ENCODE measurements around the gene TMEM263. TPM values are rescaled to one million over a fixed set of nuclear protein-coding genes. Genes with fewer than 3 reads are reported as not detected.

The TMEM263 gene
- polyA plus RNA-seq, 3 donors = 0.56 to 2.0 (median 1.7) TPM

DNA sequence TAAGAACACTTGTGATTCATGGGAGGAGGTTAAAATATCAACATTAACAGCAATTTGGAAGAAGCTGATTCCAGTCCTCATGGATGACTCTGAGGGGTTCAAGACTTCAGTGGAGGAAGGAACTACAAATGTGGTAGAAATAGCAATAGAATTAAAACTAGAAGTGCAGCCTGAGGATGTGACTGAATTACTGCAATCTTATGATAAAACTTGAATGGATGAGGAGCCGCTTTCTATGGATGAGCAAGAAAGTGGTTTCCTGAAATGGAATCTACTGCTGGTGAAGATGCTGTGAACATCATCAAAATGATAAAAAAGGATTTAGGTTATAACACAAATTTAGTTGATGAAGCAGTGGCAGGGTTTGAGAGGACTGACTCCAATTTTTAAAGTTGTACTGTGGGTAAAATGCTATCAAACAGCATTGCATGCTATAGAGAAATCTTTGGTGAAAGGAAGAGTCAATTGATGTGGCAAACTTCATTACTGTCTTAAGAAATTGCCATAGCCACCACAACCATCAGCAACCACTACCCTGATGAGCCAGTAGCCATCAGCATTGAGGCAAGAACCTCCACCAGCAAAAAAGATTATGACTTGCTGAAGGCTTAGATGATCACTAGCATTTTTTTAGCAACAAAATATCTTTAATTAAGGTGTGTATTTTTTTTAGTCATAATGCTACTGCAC, 57.2 kb downstream of the TMEM263 start:
- Histone ChIP-seq H3K4me1 (ENCODE audit: control insufficient read depth in 1 of 2, insufficient read depth in 2 of 2, low read length in 2 of 2) (no peaks in the 10 kb centered on the region), H3K79me2 (ENCODE audit: insufficient read depth, low read length) (no peaks in the 10 kb centered on the region), H3K4me3 (replicated peaks in 1 of 3; ENCODE audit: low read depth in 2 of 3, low read length in 3 of 3) (no peak overlapping the region), H3K4me2 (replicated peaks; ENCODE audit: extremely low read depth, low read length, poor library complexity, severe bottlenecking) (no peak overlapping the region), H3K36me3 (replicated peaks in 1 of 2; ENCODE audit: control insufficient read depth in 1 of 2, insufficient read depth in 2 of 2, low read length in 2 of 2) (no peaks in the 10 kb centered on the region), H3K27me3 (ENCODE audit: control insufficient read depth in 2 of 2, insufficient read depth in 2 of 2, low read length in 2 of 2) (no peaks in the 10 kb centered on the region), H3K9ac (ENCODE audit: insufficient read depth, low read length, poor library complexity, severe bottlenecking) (no peak overlapping the region), H4K20me1 (ENCODE audit: insufficient read depth, low read length) (no peaks in the 10 kb centered on the region), H3K27ac (ENCODE audit: low read depth in 1 of 2, low read length in 2 of 2) (no peak overlapping the region), H2AFZ (ENCODE audit: insufficient read depth, low read depth, low read length, poor library complexity, severe bottlenecking) (no peak overlapping the region), H3K9me3 (replicated peaks in 1 of 2; ENCODE audit: control insufficient read depth in 1 of 2, insufficient read depth in 1 of 2, low read length in 2 of 2) (peaks cover 0 to 4% of the 10 kb centered on the region in 2 donors)
- DNase-seq = no peak
- H3K9me3 Mint-ChIP-seq = peaks cover 0 to 18% (median 7%) of the 10 kb centered on the region in 7 donors
- WGBS (ENCODE audit: insufficient coverage) = 100% methylated on average over 1 of the region's 1 CpG
- TF ChIP-seq, protein P1, sequence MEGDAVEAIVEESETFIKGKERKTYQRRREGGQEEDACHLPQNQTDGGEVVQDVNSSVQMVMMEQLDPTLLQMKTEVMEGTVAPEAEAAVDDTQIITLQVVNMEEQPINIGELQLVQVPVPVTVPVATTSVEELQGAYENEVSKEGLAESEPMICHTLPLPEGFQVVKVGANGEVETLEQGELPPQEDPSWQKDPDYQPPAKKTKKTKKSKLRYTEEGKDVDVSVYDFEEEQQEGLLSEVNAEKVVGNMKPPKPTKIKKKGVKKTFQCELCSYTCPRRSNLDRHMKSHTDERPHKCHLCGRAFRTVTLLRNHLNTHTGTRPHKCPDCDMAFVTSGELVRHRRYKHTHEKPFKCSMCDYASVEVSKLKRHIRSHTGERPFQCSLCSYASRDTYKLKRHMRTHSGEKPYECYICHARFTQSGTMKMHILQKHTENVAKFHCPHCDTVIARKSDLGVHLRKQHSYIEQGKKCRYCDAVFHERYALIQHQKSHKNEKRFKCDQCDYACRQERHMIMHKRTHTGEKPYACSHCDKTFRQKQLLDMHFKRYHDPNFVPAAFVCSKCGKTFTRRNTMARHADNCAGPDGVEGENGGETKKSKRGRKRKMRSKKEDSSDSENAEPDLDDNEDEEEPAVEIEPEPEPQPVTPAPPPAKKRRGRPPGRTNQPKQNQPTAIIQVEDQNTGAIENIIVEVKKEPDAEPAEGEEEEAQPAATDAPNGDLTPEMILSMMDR (IDR thresholded peaks at IDR 0.05) = no peak
- no peak overlapping the region for H3K27ac Mint-ChIP-seq
- no peaks in the 10 kb centered on the region for H3K4me1 Mint-ChIP-seq
- intact Hi-C loops (cut with micrococcal nuclease) = no loop called here
- peaks cover 5 to 6% of the 10 kb centered on the region in 2 donors for H3K36me3 Mint-ChIP-seq
- H3K27me3 Mint-ChIP-seq (ENCODE audit: low read depth in 3 of 3) = no peaks in the 10 kb centered on the region
- no peak overlapping the region for H3K4me3 Mint-ChIP-seq

DNA sequence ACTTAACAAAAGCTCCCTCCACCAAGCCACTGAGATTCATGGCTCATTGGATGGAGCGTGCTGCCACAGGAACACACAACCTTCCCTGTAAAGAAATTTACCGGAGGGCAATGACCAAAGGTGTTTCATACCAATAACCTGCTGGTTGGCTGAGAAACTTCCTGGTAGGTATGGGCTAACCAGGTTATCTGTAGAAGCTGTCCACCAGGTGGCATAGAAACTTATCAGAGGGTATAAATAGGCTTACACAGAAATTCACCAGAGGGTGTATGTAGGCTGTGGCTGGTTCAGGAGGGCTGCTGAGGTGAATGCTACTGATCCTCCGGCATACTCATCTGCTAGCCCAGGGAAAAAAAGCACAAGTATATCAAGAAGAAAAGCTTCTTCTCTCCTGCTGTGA, 58.3 kb downstream of the TMEM263 start:
- no peaks in the 10 kb centered on the region for H3K27me3 ChIP-seq (ENCODE audit: control insufficient read depth in 2 of 2, insufficient read depth in 2 of 2, low read length in 2 of 2)
- Mint-ChIP-seq H3K4me1 (no peaks in the 10 kb centered on the region), H3K27me3 (ENCODE audit: low read depth in 3 of 3) (no peaks in the 10 kb centered on the region), H3K9me3 (peaks cover 0 to 9% (median 2%) of the 10 kb centered on the region in 7 donors), H3K27ac (no peak overlapping the region), H3K4me3 (no peak overlapping the region), H3K36me3 (peaks cover 3 to 8% of the 10 kb centered on the region in 2 donors)
- no peak for DNase-seq
- H3K36me3 ChIP-seq (replicated peaks in 1 of 2; ENCODE audit: control insufficient read depth in 1 of 2, insufficient read depth in 2 of 2, low read length in 2 of 2) = no peaks in the 10 kb centered on the region
- H3K79me2 ChIP-seq (ENCODE audit: insufficient read depth, low read length) = no peaks in the 10 kb centered on the region
- no peaks in the 10 kb centered on the region for H3K4me1 ChIP-seq (ENCODE audit: control insufficient read depth in 1 of 2, insufficient read depth in 2 of 2, low read length in 2 of 2)
- TF ChIP-seq, protein P1 (IDR thresholded peaks at IDR 0.05) = no peak
- no CpG with 5 or more reads among the region's 3 CpGs for WGBS (ENCODE audit: insufficient coverage)
- H3K4me2 ChIP-seq (replicated peaks; ENCODE audit: extremely low read depth, low read length, poor library complexity, severe bottlenecking) = no peak overlapping the region
- intact Hi-C loops (cut with micrococcal nuclease) = no loop called here
- no peak overlapping the region for H2AFZ ChIP-seq (ENCODE audit: insufficient read depth, low read depth, low read length, poor library complexity, severe bottlenecking)
- H3K27ac ChIP-seq (ENCODE audit: low read depth in 1 of 2, low read length in 2 of 2) = no peak overlapping the region
- no peaks in the 10 kb centered on the region for H4K20me1 ChIP-seq (ENCODE audit: insufficient read depth, low read length)
- no peak overlapping the region for H3K9ac ChIP-seq (ENCODE audit: insufficient read depth, low read length, poor library complexity, severe bottlenecking)
- no peak overlapping the region for H3K4me3 ChIP-seq (replicated peaks in 1 of 3; ENCODE audit: low read depth in 2 of 3, low read length in 3 of 3)
- no peaks in the 10 kb centered on the region for H3K9me3 ChIP-seq (replicated peaks in 1 of 2; ENCODE audit: control insufficient read depth in 1 of 2, insufficient read depth in 1 of 2, low read length in 2 of 2)

Data from CD14-positive monocyte (primary cell).